ENCODE data around the gene DGCR6L.
"Not testable (repeated sequence)": the region's sequence is repeated elsewhere in the genome, so short reads cannot be mapped to it uniquely, and the experiment has no call there.

DNA sequence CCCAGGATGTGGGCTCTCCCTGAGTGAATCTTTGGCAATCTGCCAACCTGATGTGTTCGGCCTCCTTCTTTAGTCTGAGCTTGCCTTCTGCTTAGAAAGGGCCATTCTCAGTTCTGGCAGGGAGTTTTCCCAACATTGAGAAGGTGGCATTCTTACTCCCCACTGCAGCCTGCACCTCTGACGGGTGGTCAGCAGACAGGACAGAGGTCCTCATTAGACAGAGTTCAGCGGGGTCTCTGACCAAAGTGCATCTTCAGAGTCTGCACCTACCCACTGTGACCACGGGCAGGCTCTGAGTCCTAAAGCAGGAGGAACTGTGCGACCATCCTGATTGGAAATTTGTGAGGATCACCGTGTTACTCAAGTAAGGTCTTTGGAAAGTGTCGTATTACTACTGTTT, 26.7 kb upstream of the DGCR6L start:
- TF ChIP-seq, protein P1, sequence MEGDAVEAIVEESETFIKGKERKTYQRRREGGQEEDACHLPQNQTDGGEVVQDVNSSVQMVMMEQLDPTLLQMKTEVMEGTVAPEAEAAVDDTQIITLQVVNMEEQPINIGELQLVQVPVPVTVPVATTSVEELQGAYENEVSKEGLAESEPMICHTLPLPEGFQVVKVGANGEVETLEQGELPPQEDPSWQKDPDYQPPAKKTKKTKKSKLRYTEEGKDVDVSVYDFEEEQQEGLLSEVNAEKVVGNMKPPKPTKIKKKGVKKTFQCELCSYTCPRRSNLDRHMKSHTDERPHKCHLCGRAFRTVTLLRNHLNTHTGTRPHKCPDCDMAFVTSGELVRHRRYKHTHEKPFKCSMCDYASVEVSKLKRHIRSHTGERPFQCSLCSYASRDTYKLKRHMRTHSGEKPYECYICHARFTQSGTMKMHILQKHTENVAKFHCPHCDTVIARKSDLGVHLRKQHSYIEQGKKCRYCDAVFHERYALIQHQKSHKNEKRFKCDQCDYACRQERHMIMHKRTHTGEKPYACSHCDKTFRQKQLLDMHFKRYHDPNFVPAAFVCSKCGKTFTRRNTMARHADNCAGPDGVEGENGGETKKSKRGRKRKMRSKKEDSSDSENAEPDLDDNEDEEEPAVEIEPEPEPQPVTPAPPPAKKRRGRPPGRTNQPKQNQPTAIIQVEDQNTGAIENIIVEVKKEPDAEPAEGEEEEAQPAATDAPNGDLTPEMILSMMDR (IDR thresholded peaks at IDR 0.05; ENCODE audit: insufficient read depth, low read depth, low read length) = not testable (repeated sequence)
- TF ChIP-seq EZH2 (IDR thresholded peaks at IDR 0.05; ENCODE audit: insufficient read depth, low read length) = not testable (repeated sequence)

Measured in astrocyte (in vitro differentiated cells and primary cell).